GM19324 (cell line): Measurements from ENCODE around the gene SHISAL1.

Experiments
- ATAC-seq: cut with Tn5 transposase; IDR thresholded peaks from one replicate; pipeline ENCODE4 v1.9.1; 2021; ENCODE audit warnings: mild to moderate bottlenecking, moderate library complexity; ENCODE audit not compliant: unreplicated experiment, low FRiP score

The SHISAL1 gene

DNA sequence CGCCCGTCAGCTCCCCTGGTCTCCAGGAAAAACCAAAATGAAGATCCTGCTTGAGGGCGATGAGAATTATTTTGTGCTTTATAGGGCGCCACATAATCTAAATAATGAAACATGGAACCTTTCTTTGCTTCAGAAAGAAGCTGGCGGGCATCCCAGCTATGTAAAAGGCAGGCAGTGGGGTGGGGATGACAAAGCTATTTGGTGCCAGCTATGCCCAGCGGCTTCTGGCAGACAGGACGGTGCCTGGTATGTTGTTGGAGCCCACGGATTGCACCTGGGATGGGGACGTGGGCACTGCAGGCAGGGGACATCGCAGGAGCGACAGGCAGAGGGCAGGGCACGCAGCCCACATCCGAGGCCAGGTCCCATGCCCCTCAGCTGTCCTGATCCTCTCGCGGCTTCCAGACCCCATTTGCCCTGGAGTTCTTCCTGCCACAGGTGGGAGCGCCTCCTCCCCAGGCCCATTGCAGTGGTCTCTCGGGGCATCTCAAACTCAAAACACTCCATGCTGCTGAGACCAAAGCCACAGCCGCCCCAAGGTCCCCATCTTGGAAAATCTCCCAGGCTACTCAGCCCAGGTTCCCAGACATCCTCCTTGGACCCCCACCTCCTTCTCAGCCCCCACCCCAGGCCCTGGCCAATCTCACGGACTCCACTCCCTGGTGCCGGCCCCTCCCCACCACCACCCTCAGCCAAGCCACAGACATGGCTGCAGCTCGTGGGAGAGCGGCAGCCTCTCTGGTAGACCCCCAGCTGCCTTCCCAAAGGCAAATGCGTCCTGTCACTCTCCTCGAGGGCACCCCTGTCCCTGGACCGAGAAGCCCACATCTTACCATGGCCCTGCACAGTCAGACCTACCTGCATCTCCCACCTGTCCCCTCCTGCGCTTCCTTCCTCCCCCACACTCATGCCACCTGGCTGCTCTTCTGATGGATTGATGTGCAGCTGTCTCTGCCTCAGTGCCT lies 45.7 kb downstream of the SHISAL1 start:
- no peak for ATAC-seq

DNA sequence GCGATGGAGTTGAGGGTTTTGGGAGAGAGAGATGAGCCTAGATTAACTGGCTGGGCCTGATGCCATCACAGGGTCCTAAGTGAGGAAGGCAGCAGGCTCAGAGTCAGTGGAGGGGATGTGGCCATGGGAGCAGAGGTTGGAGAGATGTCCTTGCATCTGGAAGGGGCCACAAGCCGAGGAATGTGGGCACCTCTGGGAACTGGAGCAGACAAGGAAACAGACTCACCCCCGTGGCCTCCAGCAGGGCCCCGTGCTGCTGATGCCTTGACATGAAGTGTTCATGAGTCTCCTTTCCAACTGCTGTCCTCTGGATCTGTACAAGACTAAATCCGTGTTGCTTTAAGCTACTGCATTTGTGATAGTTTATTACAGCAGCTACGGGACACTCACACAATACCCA lies 49.2 kb downstream of the SHISAL1 start:
- ATAC-seq = no peak

DNA sequence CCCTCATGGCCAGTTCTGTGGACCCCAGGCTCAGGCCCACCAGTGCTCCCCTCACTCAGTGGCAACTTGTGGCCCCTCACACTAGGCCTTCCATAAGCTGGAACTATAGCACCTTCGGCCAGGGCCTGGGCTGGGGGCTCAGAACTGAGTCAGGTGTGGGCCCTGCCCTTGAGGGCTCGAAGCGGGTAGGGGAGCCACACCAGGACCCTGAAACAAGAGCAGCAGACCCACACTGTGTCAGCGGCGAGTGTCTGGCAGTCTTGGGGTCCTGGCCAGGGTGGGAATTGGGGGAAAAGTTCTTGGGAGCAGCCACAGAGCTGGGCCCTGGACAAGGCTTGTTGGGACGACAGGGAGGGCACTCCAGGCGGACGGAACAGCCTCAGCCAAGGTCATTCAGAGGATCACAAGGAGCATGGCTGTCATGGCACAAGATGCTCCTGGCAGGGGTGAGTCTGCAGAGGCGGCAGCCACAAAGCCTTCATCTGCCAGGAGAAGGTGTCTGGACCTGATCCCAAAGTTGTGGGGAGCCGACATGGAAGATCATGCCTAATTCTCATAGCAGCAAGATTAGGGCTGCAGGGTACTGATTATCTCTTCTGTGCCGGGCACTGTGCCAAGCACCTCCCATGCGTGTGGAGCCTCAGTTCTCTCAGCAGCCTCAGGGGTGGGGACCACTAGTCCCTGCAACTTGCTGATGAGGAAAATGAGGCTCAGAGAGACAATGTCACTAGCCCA lies 50.7 kb downstream of the SHISAL1 start:
- no peak for ATAC-seq

DNA sequence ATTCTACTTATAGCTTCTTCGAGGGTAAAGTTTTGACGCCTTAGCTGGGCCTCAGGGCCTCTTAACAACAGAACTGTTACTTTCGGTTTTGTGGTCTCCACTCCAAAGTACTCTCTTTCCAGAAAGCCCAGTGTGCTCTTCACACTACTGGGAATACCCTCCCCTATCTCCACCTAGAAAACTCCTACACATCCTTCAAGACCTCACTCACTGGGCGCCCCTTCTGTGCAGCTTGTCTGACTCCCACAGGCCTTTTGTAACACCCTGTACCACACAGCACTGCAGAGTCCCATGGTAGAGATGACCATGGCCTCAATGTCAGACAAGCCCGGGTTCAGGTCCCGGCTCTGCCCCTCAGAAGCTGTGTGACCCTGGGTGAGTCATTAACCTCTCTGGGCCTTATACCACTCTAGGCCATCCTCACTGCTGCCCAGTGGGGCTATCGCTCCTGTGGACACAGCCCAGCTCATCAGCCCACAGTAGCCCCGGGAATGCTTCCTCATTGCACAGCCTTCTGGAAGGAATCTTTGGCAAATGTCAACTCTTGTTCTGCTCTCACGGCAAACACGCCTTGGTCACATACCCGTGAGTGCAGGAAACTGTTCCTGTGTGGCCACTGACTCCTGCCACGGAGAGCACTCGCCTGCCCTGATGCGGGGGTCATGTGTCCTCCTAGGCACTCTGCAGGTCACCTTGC lies 51.4 kb downstream of the SHISAL1 start:
- ATAC-seq = no peak

DNA sequence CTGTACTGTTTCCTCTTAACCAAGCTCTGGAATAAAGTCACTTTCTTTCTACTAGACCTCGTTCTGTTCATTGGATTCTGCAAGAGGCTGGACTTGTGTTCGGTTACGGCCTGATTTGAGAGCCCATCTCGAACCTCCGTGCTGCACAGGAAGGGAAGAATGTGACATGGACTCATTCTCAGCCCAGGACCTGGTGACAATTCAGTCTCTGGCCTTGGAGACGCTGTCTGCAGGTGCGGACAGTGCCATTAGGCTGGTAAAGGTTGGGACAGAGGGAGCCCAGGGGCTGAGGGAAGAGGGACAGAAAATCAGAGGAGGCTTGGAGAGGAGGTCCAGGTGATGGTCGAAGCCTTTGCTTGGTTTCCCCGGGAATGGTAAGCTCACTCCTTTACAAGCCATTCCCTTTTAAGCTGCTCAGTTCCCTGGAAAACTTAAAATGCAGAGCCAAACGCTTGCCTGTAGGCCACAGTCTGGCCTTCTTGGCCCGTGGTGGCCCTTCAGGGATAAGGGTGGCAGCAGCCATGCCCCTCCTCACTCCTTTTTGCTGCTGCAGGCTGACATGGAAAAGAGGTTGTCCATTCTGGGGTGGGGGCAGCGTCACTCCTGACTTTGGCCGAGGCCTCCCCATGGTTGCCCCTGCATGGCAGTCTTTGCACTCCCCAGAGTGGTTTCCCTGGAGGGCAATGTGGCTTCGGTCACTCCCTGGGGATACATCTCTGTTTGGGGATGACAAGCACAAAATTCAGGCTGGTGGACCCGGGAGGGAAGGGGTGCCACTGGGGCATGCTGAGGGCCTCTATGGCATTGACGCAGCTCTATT lies 52.3 kb downstream of the SHISAL1 start:
- no peak for ATAC-seq

DNA sequence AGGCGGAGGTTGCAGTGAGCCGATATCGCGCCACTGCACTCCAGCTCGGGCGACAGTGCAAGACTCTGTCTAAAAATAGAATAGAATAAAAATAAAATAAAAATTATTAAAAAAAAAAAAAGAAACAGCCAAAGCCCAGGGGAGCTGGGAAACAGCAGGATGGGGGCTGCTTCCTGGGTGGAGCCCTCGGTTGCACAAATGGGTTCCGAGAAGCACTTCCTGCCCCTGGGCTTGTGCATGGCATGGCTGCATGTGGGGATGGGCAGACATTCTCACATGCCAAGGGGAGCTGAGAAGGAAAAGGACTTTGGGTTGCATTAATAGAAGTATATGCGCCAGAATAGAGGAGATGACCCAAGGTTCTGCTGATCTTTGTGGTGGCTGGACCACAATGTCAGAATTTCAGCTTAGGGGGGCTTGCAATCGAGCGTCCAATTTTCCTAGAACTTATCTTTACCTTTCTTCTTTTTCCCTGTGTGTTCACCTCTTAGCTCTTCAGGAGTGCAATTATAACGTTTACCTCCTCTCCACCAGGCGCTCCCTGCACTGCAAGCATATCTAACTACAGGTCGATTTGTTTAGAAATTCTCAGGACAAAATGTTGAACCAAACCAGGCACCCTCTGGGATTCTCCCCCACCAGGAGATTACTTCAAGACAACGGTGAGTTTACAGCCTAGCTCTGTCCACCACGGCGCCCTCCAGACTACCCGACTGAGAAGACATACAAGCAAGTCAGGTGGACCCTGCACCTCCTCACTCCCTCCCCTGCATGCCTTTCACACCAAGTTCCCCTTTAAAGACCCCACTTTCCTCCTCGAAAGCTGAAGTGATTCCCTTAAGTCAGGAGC lies 53.2 kb downstream of the SHISAL1 start:
- no peak for ATAC-seq

DNA sequence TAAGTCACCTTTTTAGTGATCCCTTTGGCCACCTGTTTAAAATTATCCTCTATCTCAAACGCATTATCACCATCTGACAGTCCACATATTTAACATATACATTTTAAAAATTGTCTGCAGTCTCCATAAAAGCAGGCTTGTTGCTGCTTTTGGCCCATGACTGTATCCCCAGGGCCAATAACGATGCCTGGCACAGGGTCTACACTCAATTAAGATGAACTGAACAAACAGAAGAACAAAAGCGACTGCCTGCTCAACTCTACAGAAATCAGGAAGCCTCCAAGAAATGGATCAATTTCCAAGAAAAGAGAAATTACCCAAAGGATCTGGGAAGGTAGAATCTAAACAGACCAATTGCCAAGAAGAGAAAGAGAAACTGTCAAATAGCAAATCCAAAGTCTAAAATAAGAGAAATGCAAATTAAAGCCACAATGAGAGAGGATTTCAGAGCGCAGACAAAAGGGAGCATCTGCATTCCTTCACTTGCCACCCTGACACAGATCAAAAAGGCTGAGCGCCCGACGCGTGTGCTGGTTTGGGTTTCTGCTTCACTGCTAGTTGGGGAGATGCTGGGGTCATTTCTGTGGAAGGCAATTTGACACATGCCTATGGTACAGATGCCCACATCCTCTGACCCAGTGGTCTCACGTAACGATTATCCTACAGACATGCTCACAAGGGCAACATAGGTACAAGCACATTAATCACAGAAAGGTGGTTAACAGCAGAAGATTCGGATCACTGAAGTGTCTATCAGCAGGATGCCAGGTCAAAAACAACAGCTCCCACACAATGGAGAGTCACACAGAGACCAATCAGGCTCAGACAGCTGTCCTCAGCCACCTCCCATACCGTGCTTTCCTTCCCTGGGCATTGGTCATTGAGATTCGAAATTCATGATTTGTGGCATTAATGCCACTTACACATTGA lies 55.9 kb downstream of the SHISAL1 start:
- ATAC-seq = no peak

DNA sequence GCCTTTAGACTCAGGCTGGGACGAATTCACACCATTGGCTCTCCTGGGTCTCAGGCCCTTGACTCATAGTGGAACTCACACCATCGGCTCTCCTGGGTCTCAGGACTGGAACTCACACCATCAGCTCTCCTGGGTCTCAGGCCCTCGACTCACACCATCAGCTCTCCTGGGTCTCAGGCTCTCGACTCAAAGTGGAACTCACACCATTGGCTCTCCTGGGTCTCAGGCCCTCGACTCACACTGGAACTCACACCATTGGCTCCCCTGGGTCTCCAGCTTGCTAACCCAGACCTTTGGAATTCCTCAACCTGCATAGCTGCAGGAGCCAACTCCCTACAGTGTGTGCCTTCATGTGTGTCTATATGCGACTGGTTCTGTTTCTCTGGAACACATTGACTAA lies 56.7 kb downstream of the SHISAL1 start:
- ATAC-seq = no peak

DNA sequence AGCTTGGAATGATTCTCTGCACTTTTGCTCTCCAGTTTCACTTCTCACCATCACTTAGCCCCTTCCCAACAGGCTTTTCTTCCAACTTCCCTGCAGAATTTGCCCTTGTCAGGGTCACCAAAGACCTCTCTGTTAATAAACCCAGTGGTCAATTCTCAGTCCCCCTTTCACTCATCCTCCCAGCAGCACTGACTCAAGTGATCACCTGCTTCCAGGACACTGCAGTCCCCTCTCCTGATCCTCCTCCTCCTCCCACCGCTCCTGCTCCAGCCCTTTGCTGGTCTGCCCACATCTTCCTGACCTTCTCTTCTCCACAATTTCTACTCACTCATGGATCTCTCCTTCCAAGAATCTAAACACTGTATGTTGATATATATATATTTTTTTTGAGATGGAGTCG lies 57.9 kb downstream of the SHISAL1 start:
- ATAC-seq = no peak

DNA sequence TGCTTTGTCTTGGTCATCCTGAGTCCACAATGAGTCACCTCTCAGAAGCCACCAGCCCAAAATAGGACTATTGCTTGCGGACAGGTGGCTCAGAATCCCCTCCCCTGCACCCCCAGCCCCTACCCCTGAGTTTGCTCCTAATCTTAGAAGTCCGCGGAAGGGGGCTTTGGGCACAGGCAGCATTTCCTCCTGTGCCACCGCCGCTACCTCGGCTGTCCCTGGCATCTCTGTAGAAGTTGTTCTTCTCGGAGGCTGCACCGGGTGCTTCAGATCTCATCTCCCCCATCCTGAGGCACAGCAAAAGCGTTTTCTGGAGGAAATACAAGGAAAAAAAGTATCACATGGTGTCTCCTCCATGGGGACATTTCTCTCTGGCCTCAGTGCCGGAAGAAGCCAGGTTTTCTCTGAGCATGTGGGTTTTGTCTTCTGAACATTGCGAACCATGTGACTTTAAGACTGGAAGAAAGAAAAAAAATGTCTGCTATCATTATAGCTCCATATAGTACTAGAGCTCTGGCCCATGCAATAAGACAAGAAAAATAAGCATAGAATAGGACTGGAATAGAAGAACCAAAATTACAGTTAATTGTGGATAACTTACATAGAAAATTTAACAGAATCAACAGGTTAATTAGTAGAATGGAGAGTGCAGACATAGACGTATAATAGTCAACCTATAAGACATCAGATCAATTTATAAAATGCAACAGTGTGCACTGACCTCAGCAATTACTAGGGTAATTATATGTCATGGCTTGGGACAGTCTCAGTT lies 63.2 kb downstream of the SHISAL1 start:
- no peak for ATAC-seq

DNA sequence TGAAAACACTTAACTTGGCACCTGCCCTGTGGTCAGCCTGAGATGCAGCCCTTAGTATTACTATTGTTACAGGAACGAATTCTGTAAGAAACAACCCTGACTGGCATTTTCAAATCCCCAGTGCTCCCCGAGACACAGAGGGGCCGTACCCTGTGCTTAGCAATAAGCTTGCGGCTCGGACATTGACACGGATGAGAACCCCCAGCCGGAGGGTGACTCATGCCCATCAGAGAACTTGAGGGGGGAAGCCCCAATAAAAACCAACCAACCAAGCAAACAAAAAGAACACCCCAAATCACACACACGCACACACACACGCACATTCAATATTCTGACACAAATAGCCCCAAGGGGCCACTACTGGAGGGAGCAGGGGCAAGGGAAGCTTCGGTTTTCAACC lies 63.8 kb downstream of the SHISAL1 start:
- ATAC-seq = no peak

DNA sequence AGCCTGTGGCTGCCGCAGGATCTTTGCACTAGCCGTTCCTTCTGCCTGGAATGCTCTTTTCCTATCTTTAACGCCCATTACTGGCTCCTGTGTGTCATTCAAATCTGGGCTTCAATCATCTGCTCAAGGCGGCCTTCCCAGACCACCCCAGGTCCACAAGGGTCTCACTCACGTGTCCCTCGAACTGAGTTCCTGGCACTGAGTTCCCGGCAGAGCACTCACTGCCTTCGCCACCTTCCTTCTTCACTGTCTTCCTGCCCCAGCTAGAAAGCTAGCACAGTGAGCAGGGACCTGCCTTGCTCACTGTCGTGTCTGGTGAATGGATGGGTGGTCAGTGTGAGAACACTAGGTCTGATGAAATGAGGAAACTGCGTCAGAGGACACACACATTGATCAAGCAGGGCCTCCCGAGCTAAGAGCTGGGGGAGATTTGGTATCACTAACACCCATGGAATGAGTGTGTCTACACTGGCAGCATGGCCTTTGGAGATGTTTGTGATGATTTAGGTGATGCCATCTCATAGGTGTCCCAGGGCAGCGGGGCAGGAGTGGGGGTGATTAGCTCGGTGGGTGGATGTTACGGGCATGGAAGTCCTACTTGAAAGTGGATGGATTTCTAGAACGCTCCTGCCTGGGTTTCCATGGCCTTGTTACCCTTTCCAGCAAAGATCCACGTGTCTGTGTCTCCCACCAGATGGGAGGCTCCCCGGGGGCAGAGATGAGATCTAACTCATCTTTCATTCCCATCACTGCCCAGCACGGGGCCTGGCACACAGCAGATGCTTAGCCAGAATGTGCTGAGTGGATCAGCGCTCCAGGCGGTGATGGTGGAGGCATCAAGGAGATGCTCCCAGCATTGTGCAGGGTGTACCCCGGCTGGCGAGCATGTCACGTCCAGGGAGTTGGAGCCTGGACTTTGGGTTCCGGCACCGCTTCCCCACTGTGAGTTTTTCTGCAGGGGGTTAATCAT lies 64.5 kb downstream of the SHISAL1 start:
- ATAC-seq = no peak

DNA sequence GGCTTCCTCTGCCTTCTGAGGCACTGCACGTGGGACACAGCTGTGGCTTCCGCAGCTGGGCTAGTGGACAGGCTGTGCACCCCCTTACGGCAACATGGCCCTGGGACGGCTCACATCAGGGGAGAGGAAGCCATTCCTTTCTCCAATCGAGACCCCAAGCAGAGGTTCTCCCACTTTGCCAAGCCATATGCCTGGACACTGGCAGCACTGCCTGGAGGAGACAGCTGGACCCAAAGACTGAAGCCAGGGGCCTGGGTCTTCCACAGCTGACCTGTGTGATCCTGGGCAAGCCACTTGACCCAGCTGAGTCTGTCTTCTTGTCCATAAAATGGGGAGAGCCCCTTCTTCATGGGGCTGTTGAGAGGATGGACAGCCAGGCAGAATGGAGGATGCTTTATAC lies 65.4 kb downstream of the SHISAL1 start:
- ATAC-seq = no peak

DNA sequence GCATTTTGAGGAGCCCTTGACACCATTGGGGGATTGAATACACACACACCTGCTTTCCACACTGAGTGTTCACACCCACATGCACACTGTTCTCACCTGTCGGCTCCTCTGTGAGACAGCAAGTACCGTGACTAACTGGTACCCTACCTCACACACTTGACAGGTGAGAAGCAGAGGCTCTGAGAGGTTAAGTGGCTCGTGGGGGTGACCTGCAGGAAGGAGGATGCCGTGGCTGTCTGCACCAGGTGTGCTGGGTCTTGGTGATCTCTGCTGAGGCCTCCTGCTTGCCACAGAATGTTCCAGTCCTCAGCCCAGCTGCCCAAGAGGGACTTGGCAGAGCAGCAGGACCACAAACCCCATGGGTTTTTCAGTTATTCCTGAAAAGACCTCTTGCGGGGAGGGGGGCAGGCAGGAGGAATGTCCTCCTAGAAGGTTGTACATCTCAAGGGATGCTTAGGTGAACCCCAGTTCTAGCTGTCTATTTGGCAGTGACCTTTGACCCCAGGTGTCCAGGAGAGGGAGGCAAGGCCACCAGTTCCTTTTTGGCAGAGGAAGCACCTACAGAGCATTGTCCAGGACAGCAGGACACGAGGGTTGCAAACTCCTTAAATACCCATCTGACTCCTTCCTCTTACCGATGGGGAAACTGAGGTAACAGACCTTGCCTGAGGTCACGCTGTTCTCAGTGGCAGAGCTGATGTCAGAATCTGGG lies 66.0 kb downstream of the SHISAL1 start:
- ATAC-seq = no peak

DNA sequence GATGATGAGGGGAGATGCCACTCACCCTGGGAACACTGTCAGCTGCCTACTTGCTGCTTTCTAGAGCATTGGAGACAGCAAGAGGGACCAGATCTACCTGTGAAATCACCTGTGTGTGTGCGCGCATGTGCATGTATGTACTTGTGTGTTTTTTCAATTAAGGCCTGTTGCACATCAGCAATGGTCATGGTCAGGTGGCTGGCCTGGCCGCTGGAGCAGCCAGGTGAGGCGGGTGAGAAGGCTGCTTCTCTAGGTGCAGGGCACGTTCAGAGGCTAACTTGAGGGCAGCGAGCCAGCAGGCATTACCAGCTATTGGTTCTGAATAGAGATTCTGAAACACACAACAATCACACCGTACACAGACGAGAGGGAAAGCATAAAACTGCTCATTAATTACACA lies 66.9 kb downstream of the SHISAL1 start:
- ATAC-seq = no peak

DNA sequence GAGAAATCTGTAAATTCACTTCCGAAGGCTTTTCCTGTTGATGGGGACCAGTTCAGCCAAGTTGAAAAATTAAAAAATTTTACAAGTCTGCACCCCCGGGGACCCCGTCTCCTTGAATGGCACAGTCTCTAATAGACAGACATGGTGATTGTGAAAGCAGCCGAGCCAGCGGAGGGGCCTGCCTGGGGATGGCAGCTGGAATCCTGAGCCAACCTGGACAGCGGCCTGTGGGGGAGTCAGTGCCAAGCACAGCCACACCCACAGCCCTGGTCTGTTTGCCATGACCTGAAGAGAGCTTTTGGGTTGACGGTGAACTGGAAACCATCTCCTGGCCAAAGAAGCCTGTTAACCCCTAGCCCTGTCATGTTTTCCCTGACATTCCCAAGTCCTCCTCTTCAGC lies 67.3 kb downstream of the SHISAL1 start:
- ATAC-seq = no peak
